Adrenal gland (tissue), 5 donors: Measurements from ENCODE around the gene AMACR.

Experiments
- CTCF ChIP-seq, 6 experiments: fragments of 450-650 bp in 4 of 6; fragments of 200-600 bp in 2 of 6; sonication (generic) in 1 of 6; IDR thresholded peaks; 1 replicate in 5 of 6; 2 replicates in 1 of 6; pipeline versions ENCODE4 v1.5.1 to v1.8.0; 2016 to 2021; ENCODE audit warnings: antibody characterized with exemption in 6 of 6, mild to moderate bottlenecking in 2 of 6, moderate library complexity in 1 of 6
- POLR2A ChIP-seq, 2 donors: fragments of 450-650 bp; IDR thresholded peaks; one replicate each; pipeline ENCODE4 v1.6.1; 2017; ENCODE audit warnings: antibody characterized with exemption in 2 of 2, mild to moderate bottlenecking in 2 of 2, moderate library complexity in 1 of 2
- donor health status: DM: no; HTN: no; CAD: no.

- TF ChIP-seq CTCF (IDR thresholded peaks at IDR 0.05) (no peak), POLR2A (IDR thresholded peaks at IDR 0.05) (no peak)
These were observed 39.4 kb downstream of the AMACR start for GRCh38 chr5:33968211-33969005.
